Epithelial cell of alveolus of lung (primary cell): ENCODE results near the gene CD177. TPM values are rescaled to one million over a fixed set of nuclear protein-coding genes. Genes with fewer than 3 reads are reported as not detected.

Source experiments
- total RNA-seq: library from RNA; depleted of rRNA; stranded (reverse); fragments of >200 nt; gene quantifications from 2 replicates; pipeline ENCODE4 v1.2.1, GENCODE V29; 2015

Gene CD177
- 0.78 TPM in 1 of 2 replicates, not detected in the other for total RNA-seq

DNA sequence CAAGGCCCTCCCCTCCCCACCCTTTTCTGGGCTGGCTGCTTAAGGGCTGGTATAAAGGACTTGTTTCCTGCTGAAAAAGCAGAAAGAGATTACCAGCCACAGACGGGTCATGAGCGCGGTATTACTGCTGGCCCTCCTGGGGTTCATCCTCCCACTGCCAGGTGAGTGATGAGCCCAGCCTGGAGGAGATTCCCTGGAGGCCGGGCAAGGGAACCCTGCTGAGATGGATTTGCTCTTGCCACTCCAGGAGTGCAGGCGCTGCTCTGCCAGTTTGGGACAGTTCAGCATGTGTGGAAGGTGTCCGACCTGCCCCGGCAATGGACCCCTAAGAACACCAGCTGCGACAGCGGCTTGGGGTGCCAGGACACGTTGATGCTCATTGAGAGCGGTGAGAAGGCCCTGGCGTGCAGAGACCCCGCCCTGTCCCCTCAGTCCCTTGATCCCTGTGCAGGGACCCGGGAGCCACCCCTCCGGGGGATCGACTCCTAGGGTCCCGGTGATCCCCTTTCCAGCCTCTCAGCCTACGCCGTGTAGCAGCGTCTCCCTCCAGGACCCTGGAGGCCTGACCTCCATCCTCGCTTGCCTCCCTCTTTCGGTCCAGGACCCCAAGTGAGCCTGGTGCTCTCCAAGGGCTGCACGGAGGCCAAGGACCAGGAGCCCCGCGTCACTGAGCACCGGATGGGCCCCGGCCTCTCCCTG is at the start of gene CD177:
Gene CD177 (plus strand): TSS at position 81 of the 699 bp plus-strand sequence. CDS start 29 bp downstream, at position 110.

Other genes with a start within 250 kb of the CD177 start
- gene PSG5, start 167.2 kb upstream of the CD177 start, total RNA-seq: not detected in 2 replicates
- 1.6 TPM in 1 of 2 replicates, not detected in the other for gene PSG4, start 148.0 kb upstream of the CD177 start, total RNA-seq
- gene PSG9, start 84.2 kb upstream of the CD177 start, total RNA-seq: not detected in 2 replicates
- not detected in 2 replicates for gene TEX101, start 61.2 kb downstream of the CD177 start, total RNA-seq
- gene LYPD3, start 111.9 kb downstream of the CD177 start, total RNA-seq: 0.65 and 1.3 TPM in 2 replicates
- gene PHLDB3, start 151.1 kb downstream of the CD177 start, total RNA-seq: 8.0 and 22.2 TPM in 2 replicates
- gene ETHE1, start 173.5 kb downstream of the CD177 start, total RNA-seq: 89.1 and 93.0 TPM in 2 replicates
- 21.8 TPM in 1 of 2 replicates, not detected in the other for gene ZNF575, start 179.5 kb downstream of the CD177 start, total RNA-seq
- 21.6 and 33.4 TPM in 2 replicates for gene XRCC1, start 221.8 kb downstream of the CD177 start, total RNA-seq
- gene PINLYP, start 222.1 kb downstream of the CD177 start, total RNA-seq: 4.6 and 5.3 TPM in 2 replicates
- gene IRGQ, start 242.4 kb downstream of the CD177 start, total RNA-seq: 15.8 and 43.0 TPM in 2 replicates
- 7.2 and 19.6 TPM in 2 replicates for gene ZNF576, start 242.9 kb downstream of the CD177 start, total RNA-seq